Activated naive CD8-positive, alpha-beta T cell treated with anti-CD3 and anti-CD28 coated beads, Interleukin-2, amount 10 ng/mL, durations not matched to agents 7 days and 5 days (primary cell): Measurements from ENCODE around the gene HNRNPA0. TPM values are rescaled to one million over a fixed set of nuclear protein-coding genes. Genes with fewer than 3 reads are reported as not detected.

Experiments
- ATAC-seq: fragments of 150-1000 bp; cut with Tn5 transposase; one replicate; pipeline ENCODE4 v1.10.0; 2021; ENCODE audit warnings: low read depth, moderate library complexity
- POLR2A ChIA-PET: fragments of 350-600 bp; sonication (Branson Sonifier 250); formaldehyde crosslinking; loops from one replicate; lab custom pipeline; 2021; ENCODE audit warnings: antibody characterized with exemption; lab: Charles Lee
- DNase-seq: peaks from one replicate; pipeline ENCODE4 v3.0.0; 2021
- H3K27ac Mint-ChIP-seq: one replicate; pipeline ENCODE4 v1.8.0; 2022; ENCODE audit warnings: mild to moderate bottlenecking, mixed read lengths
- H3K27me3 Mint-ChIP-seq: one replicate; pipeline ENCODE4 v1.8.0; 2022; ENCODE audit warnings: mild to moderate bottlenecking, moderate library complexity, mixed read lengths
- H3K36me3 Mint-ChIP-seq: one replicate; pipeline ENCODE4 v1.8.0; 2021; ENCODE audit warnings: mild to moderate bottlenecking, mixed read lengths
- H3K4me1 Mint-ChIP-seq: one replicate; pipeline ENCODE4 v1.8.0; 2021; ENCODE audit warnings: mixed read lengths
- H3K4me3 Mint-ChIP-seq: one replicate; pipeline ENCODE4 v1.8.0; 2022; ENCODE audit warnings: mild to moderate bottlenecking, moderate library complexity, mixed read lengths
- H3K9me3 Mint-ChIP-seq: one replicate; pipeline ENCODE4 v1.8.0; 2021; ENCODE audit warnings: mixed read lengths
- total RNA-seq, 2 experiments: library from RNA; stranded (reverse); gene quantifications; one replicate each; pipeline ENCODE4 v1.2.3, GENCODE V29; 2021

Gene HNRNPA0
- total RNA-seq, 2 experiments from 2014 or later: 31.4 to 31.7 TPM

GRCh38 chr5:137747848-137748247, 6.3 kb downstream of the HNRNPA0 start:
- no peaks in the 10 kb centered on the region for H3K9me3 Mint-ChIP-seq
- ATAC-seq (no peak), DNase-seq (no peak)
- H3K4me3 Mint-ChIP-seq: no peak overlapping the region
- peaks cover 22% of the 10 kb centered on the region for H3K36me3 Mint-ChIP-seq
- no peak overlapping the region for H3K27ac Mint-ChIP-seq
- peaks cover 20% of the 10 kb centered on the region for H3K4me1 Mint-ChIP-seq
- POLR2A ChIA-PET: no interaction called here
- H3K27me3 Mint-ChIP-seq: no peaks in the 10 kb centered on the region

GRCh38 chr5:137743031-137743640, 11.0 kb downstream of the HNRNPA0 start:
- Mint-ChIP-seq H3K4me1 (peaks cover 10% of the 10 kb centered on the region), H3K9me3 (peaks cover 5% of the 10 kb centered on the region), H3K27me3 (no peaks in the 10 kb centered on the region), H3K36me3 (peaks cover 7% of the 10 kb centered on the region), H3K27ac (no peak overlapping the region), H3K4me3 (no peak overlapping the region)
- POLR2A ChIA-PET: interaction anchor here (0.7 to 3.7 kb wide), 4 partner anchors 10 to 1601 kb away, joined by 3 to 15 read pairs (median 10); partner anchors contain the start of gene HNRNPA0
- peak; percentile 83 for ATAC-seq
- peak; percentile 34 for DNase-seq

GRCh38 chr5:137741718-137742117, 12.4 kb downstream of the HNRNPA0 start:
- DNase-seq (no peak), ATAC-seq (no peak)
- H3K27me3 Mint-ChIP-seq: no peaks in the 10 kb centered on the region
- POLR2A ChIA-PET: interaction anchor here (0.8 to 3.7 kb wide), 3 partner anchors 12 to 83 kb away, joined by 3 to 15 read pairs (median 14); partner anchors contain the start of gene HNRNPA0
- peaks cover 10% of the 10 kb centered on the region for H3K36me3 Mint-ChIP-seq
- peaks cover 7% of the 10 kb centered on the region for H3K9me3 Mint-ChIP-seq
- no peak overlapping the region for H3K4me3 Mint-ChIP-seq
- peaks cover 18% of the 10 kb centered on the region for H3K4me1 Mint-ChIP-seq
- no peak overlapping the region for H3K27ac Mint-ChIP-seq

GRCh38 chr5:137739737-137740136, 14.4 kb downstream of the HNRNPA0 start:
- Mint-ChIP-seq H3K4me1 (peaks cover 18% of the 10 kb centered on the region), H3K4me3 (no peak overlapping the region), H3K9me3 (peaks cover 7% of the 10 kb centered on the region), H3K27me3 (no peaks in the 10 kb centered on the region), H3K36me3 (peaks cover 10% of the 10 kb centered on the region), H3K27ac (peak overlapping the region; percentile 4)
- DNase-seq: no peak
- no peak for ATAC-seq
- POLR2A ChIA-PET: interaction anchor here (3.7 kb wide), 1 partner anchor 14 kb away, joined by 15 read pairs; the partner anchor contains the start of gene HNRNPA0

- DNase-seq: no peak
- Mint-ChIP-seq H3K27me3 (no peaks in the 10 kb centered on the region), H3K9me3 (peaks cover 7% of the 10 kb centered on the region), H3K4me1 (peaks cover 25% of the 10 kb centered on the region), H3K4me3 (no peak overlapping the region), H3K36me3 (peaks cover 10% of the 10 kb centered on the region), H3K27ac (peak overlapping the region; percentile 17)
- POLR2A ChIA-PET: interaction anchor here (4.9 kb wide), 1 partner anchor 15 kb away, joined by 47 read pairs; the partner anchor contains the start of gene HNRNPA0
- ATAC-seq: no peak
These were observed 15.2 kb downstream of the HNRNPA0 start for GRCh38 chr5:137738947-137739346.

- H3K27ac Mint-ChIP-seq: no peak overlapping the region
- no peak overlapping the region for H3K4me3 Mint-ChIP-seq
- ATAC-seq (peak; percentile 37), DNase-seq (peak; percentile 30)
- POLR2A ChIA-PET: interaction anchor here (0.5 to 4.9 kb wide), 4 partner anchors 14 to 119 kb away, joined by 3 to 47 read pairs (median 12); partner anchors contain the start of gene HNRNPA0
- H3K4me1 Mint-ChIP-seq: peaks cover 34% of the 10 kb centered on the region
- H3K27me3 Mint-ChIP-seq: no peaks in the 10 kb centered on the region
- H3K36me3 Mint-ChIP-seq: peaks cover 10% of the 10 kb centered on the region
- H3K9me3 Mint-ChIP-seq: peaks cover 7% of the 10 kb centered on the region
These were observed 16.6 kb downstream of the HNRNPA0 start for GRCh38 chr5:137737349-137738131.

- POLR2A ChIA-PET: interaction anchor here (0.7 to 4.9 kb wide), 6 partner anchors 15 to 617 kb away, joined by 3 to 47 read pairs (median 7); partner anchors contain the start of gene HNRNPA0
- H3K4me3 Mint-ChIP-seq: no peak overlapping the region
- no peaks in the 10 kb centered on the region for H3K27me3 Mint-ChIP-seq
- DNase-seq: no peak
- H3K27ac Mint-ChIP-seq: no peak overlapping the region
- H3K9me3 Mint-ChIP-seq: peaks cover 7% of the 10 kb centered on the region
- peaks cover 38% of the 10 kb centered on the region for H3K4me1 Mint-ChIP-seq
- H3K36me3 Mint-ChIP-seq: peaks cover 12% of the 10 kb centered on the region
- ATAC-seq: no peak
These were observed 17.7 kb downstream of the HNRNPA0 start for GRCh38 chr5:137736496-137736895.

GRCh38 chr5:137735555-137736284, 18.4 kb downstream of the HNRNPA0 start, which contains the start of gene KLHL3:
TSS of gene KLHL3 (minus strand) at chr5:137736089. CDS start at chr5:137735646, 443 bp downstream.
- H3K27ac Mint-ChIP-seq: no peak within 1 kb of the TSS
- H3K36me3 Mint-ChIP-seq: peaks cover 12% of the 10 kb centered on the region
- peaks cover 7% of the 10 kb centered on the region for H3K9me3 Mint-ChIP-seq
- peaks cover 38% of the 10 kb centered on the region for H3K4me1 Mint-ChIP-seq
- POLR2A ChIA-PET: interaction anchor here (0.5 to 4.9 kb wide), 8 partner anchors 18 to 618 kb away, joined by 3 to 47 read pairs (median 5); partner anchors contain the start of gene HNRNPA0
- peak; percentile 57 for ATAC-seq
- H3K27me3 Mint-ChIP-seq: no peaks in the 10 kb centered on the region
- no peak within 1 kb of the TSS for H3K4me3 Mint-ChIP-seq
- DNase-seq: peak; percentile 64

- DNase-seq: no peak
- no peak overlapping the region for H3K4me3 Mint-ChIP-seq
- peaks cover 43% of the 10 kb centered on the region for H3K4me1 Mint-ChIP-seq
- peaks cover 12% of the 10 kb centered on the region for H3K36me3 Mint-ChIP-seq
- POLR2A ChIA-PET: interaction anchor here (0.5 to 4.9 kb wide), 6 partner anchors 19 to 618 kb away, joined by 3 to 47 read pairs (median 5); partner anchors contain the start of gene HNRNPA0
- ATAC-seq: peak; percentile 17
- H3K27me3 Mint-ChIP-seq: no peaks in the 10 kb centered on the region
- H3K9me3 Mint-ChIP-seq: peaks cover 7% of the 10 kb centered on the region
- H3K27ac Mint-ChIP-seq: no peak overlapping the region
These were observed 19.1 kb downstream of the HNRNPA0 start for GRCh38 chr5:137734962-137735554.

- H3K36me3 Mint-ChIP-seq: peaks cover 9% of the 10 kb centered on the region
- H3K27ac Mint-ChIP-seq: no peak overlapping the region
- peaks cover 4% of the 10 kb centered on the region for H3K9me3 Mint-ChIP-seq
- no peak overlapping the region for H3K4me3 Mint-ChIP-seq
- H3K27me3 Mint-ChIP-seq: no peaks in the 10 kb centered on the region
- H3K4me1 Mint-ChIP-seq: peaks cover 36% of the 10 kb centered on the region
- ATAC-seq (peak; percentile 5), DNase-seq (no peak)
- POLR2A ChIA-PET: interaction anchor here (1.2 to 4.9 kb wide), 5 partner anchors 19 to 68 kb away, joined by 4 to 47 read pairs (median 6); partner anchors contain the start of gene HNRNPA0
These were observed 19.8 kb downstream of the HNRNPA0 start for GRCh38 chr5:137734331-137734730.

GRCh38 chr5:137733922-137734321, 20.2 kb downstream of the HNRNPA0 start:
- no peaks in the 10 kb centered on the region for H3K27me3 Mint-ChIP-seq
- H3K4me3 Mint-ChIP-seq: peak overlapping the region; percentile 6
- peaks cover 3% of the 10 kb centered on the region for H3K9me3 Mint-ChIP-seq
- H3K36me3 Mint-ChIP-seq: peaks cover 7% of the 10 kb centered on the region
- POLR2A ChIA-PET: interaction anchor here (1.2 to 2.2 kb wide), 3 partner anchors 19 to 67 kb away, joined by 4 to 6 read pairs (median 4); no protein-coding TSS in a partner anchor
- DNase-seq: no peak
- no peak overlapping the region for H3K27ac Mint-ChIP-seq
- H3K4me1 Mint-ChIP-seq: peaks cover 34% of the 10 kb centered on the region
- no peak for ATAC-seq

- Mint-ChIP-seq H3K36me3 (peaks cover 6% of the 10 kb centered on the region), H3K9me3 (peaks cover 2% of the 10 kb centered on the region), H3K4me3 (no peak overlapping the region), H3K27me3 (no peaks in the 10 kb centered on the region), H3K4me1 (peaks cover 32% of the 10 kb centered on the region), H3K27ac (no peak overlapping the region)
- DNase-seq (no peak), ATAC-seq (no peak)
- POLR2A ChIA-PET: interaction anchor here (1.2 to 1.3 kb wide), 2 partner anchors 20 to 36 kb away, joined by 4 read pairs; no protein-coding TSS in a partner anchor
These were observed 21.2 kb downstream of the HNRNPA0 start for GRCh38 chr5:137733006-137733405.
